Measurements from ENCODE around the gene MUL1. TPM values are rescaled to one million over a fixed set of nuclear protein-coding genes. Genes with fewer than 3 reads are reported as not detected.

The MUL1 gene
- total RNA-seq, 2 donors from 2014 or later: 32.4 to 41.0 TPM

- no peak for DNase-seq
- no peak for ATAC-seq
Measured at GRCh38 chr1:20492751-20493150, 15.2 kb downstream of the MUL1 start.

GRCh38 chr1:20491866-20492265 is 16.1 kb downstream of the MUL1 start:
- DNase-seq (no peak), ATAC-seq (no peak)
- intact Hi-C loops (cut with DNase I): loop anchor here (5.0 kb wide), 4 partner anchors 115 to 575 kb away; no protein-coding TSS in a partner anchor

More at GRCh38 chr1:20492751-20493150, 15.2 kb downstream of the MUL1 start:
- intact Hi-C loops (cut with DNase I): loop anchor here (1.0 to 5.0 kb wide), 5 partner anchors 115 to 575 kb away; no protein-coding TSS in a partner anchor

- no peak for DNase-seq
- no peak for ATAC-seq
- intact Hi-C loops (cut with DNase I): loop anchor here (5.0 kb wide), 4 partner anchors 114 to 574 kb away; no protein-coding TSS in a partner anchor
Measured at GRCh38 chr1:20491178-20491577, 16.8 kb downstream of the MUL1 start.

GRCh38 chr1:20487236-20487590 is 20.7 kb downstream of the MUL1 start:
- intact Hi-C loops (cut with DNase I): loop anchor here in 1 of 2 donors (10.0 kb wide), 1 partner anchor 562 kb away; the partner anchor contains the start of gene PLA2G2E
- ATAC-seq: no peak

GRCh38 chr1:20486457-20487235 is 21.3 kb downstream of the MUL1 start:
- DNase-seq: peak; percentile 82
- intact Hi-C loops (cut with DNase I): loop anchor here in 1 of 2 donors (10.0 kb wide), 1 partner anchor 562 kb away; the partner anchor contains the start of gene PLA2G2E
- peak; percentile 77 to 83 for ATAC-seq

More at GRCh38 chr1:20487236-20487590, 20.7 kb downstream of the MUL1 start:
- no peak for DNase-seq

- intact Hi-C loops (cut with DNase I): loop anchor here in 1 of 2 donors (10.0 kb wide), 1 partner anchor 561 kb away; the partner anchor contains the start of gene PLA2G2E
- ATAC-seq: peak; percentile 87 to 89
- DNase-seq: peak; percentile 80
Measured at GRCh38 chr1:20485527-20486456, 22.2 kb downstream of the MUL1 start, which contains the start of gene CAMK2N1. TSS of gene CAMK2N1 (minus strand) at chr1:20486210. CDS start at chr1:20485379, 831 bp downstream.

- intact Hi-C loops (cut with DNase I): loop anchor here in 1 of 2 donors (10.0 kb wide), 1 partner anchor 560 kb away; the partner anchor contains the start of gene PLA2G2E
- DNase-seq: peak; percentile 33
- no peak for ATAC-seq
Measured at GRCh38 chr1:20484519-20485462, 23.2 kb downstream of the MUL1 start.

- DNase-seq: peak; percentile 29
- ATAC-seq: peak in 1 of 2 donors; percentile 3
- intact Hi-C loops (cut with DNase I): loop anchor here in 1 of 2 donors (10.0 kb wide), 1 partner anchor 559 kb away; the partner anchor contains the start of gene PLA2G2E
Measured at GRCh38 chr1:20483833-20484518, 24.0 kb downstream of the MUL1 start.

GRCh38 chr1:20483098-20483832 is 24.7 kb downstream of the MUL1 start:
- no peak for DNase-seq
- no peak for ATAC-seq
- intact Hi-C loops (cut with DNase I): loop anchor here in 1 of 2 donors (10.0 kb wide), 1 partner anchor 558 kb away; the partner anchor contains the start of gene PLA2G2E

GRCh38 chr1:20481643-20482498 is 26.1 kb downstream of the MUL1 start:
- no peak for DNase-seq
- intact Hi-C loops (cut with DNase I): loop anchor here in 1 of 2 donors (10.0 kb wide), 1 partner anchor 557 kb away; the partner anchor contains the start of gene PLA2G2E

GRCh38 chr1:20480951-20481617 is 26.9 kb downstream of the MUL1 start:
- DNase-seq (no peak), ATAC-seq (no peak)
- intact Hi-C loops (cut with DNase I): loop anchor here in 1 of 2 donors (10.0 kb wide), 1 partner anchor 556 kb away; the partner anchor contains the start of gene PLA2G2E

More at GRCh38 chr1:20481643-20482498, 26.1 kb downstream of the MUL1 start:
- no peak for ATAC-seq

- DNase-seq (no peak), ATAC-seq (no peak)
- intact Hi-C loops (cut with DNase I): loop anchor here in 1 of 2 donors (10.0 kb wide), 1 partner anchor 556 kb away; the partner anchor contains the start of gene PLA2G2E
Measured at GRCh38 chr1:20480243-20480944, 27.6 kb downstream of the MUL1 start.

GRCh38 chr1:20479840-20480239 is 28.1 kb downstream of the MUL1 start:
- intact Hi-C loops (cut with DNase I): loop anchor here in 1 of 2 donors (10.0 kb wide), 1 partner anchor 555 kb away; the partner anchor contains the start of gene PLA2G2E
- ATAC-seq (no peak), DNase-seq (no peak)

- ATAC-seq (no peak), DNase-seq (no peak)
- intact Hi-C loops (cut with DNase I): no loop called here
Measured at GRCh38 chr1:20478057-20478635, 29.8 kb downstream of the MUL1 start.
